H1 (cell line): Measurements from ENCODE around the gene SELENOS. TPM values are rescaled to one million over a fixed set of nuclear protein-coding genes. Genes with fewer than 3 reads are reported as not detected.

Experiments
- CTCF ChIP-seq, 3 experiments: IDR thresholded peaks; 1 replicate in 2 of 3; 2 replicates in 1 of 3; pipeline versions ENCODE4 v1.5.1 to v1.6.1; 2011; ENCODE audit warnings: low read length in 3 of 3, mild to moderate bottlenecking in 3 of 3, inconsistent platforms in 2 of 3, low read depth in 1 of 3, moderate library complexity in 1 of 3; ENCODE audit not compliant: insufficient read depth in 1 of 3; ENCODE audit errors: control extremely low read depth in 1 of 3
- KDM1A ChIP-seq: fragments of 200-600, 300-600 bp; sonication (generic); IDR thresholded peaks from 2 replicates; pipeline ENCODE4 v1.7.1; 2016; ENCODE audit warnings: mild to moderate bottlenecking, low read length, borderline replicate concordance
- TEAD4 ChIP-seq: IDR thresholded peaks from 2 replicates; pipeline ENCODE4 v1.6.1; 2012; ENCODE audit warnings: low read depth, low read length, inconsistent platforms, mixed read lengths
- polyA plus RNA-seq, 7 experiments: library from polyadenylated mRNA; depleted of rRNA in 3 of 7; stranded (reverse) in 5 of 7; unstranded in 2 of 7; fragments of >200 nt in 5 of 7; fragments of 200-250 nt in 2 of 7; gene quantifications; 1 replicate in 5 of 7; 2 replicates in 1 of 7; 4 replicates in 1 of 7; pipeline versions ENCODE4 v1.2.1 to v1.2.3, GENCODE V29; 2011 to 2013; ENCODE audit warnings: missing spikeins in 2 of 7, mixed read lengths in 2 of 7
- total RNA-seq: library from RNA; stranded (reverse); fragmentation: NEBNext Ultra II Directional; extraction: Animal tissue kit (Norgen Biotek cat#: 25700); gene quantifications from 2 replicates; pipeline ENCODE4 v1.2.1, GENCODE V29; 2021

SELENOS gene
- total and polyA plus RNA-seq, 2 of the 8 experiments (the other 6 are each of a cell fraction or from before 2014, with no cell fraction given), result 45.1 to 46.0 TPM

GRCh38 chr15:101262551-101262950 lies 14.7 kb downstream of the SELENOS start (continued):
- no peak for TF ChIP-seq CTCF (IDR thresholded peaks at IDR 0.05; ENCODE audit: control extremely low read depth in 1 of 3, insufficient read depth in 1 of 3, low read depth in 1 of 3, low read length in 3 of 3)
- no peak for TF ChIP-seq TEAD4
- no peak for TF ChIP-seq KDM1A
